NK-92 treated with Interleukin-12 subunit alpha and Interleukin-12 subunit beta, amount 100 ng/mL, for 24 hours (cell line): ENCODE data around the gene MTERF1.
"Not testable (repeated sequence)": the region's sequence is repeated elsewhere in the genome, so short reads cannot be mapped to it uniquely, and the experiment has no call there.

Source experiments
- DNase-seq: peaks from one replicate; lab custom pipeline; 2025; lab: John Stamatoyannopoulos, UW

The MTERF1 gene

GRCh38 chr7:91887336-91888213 lies 7.1 kb upstream of the MTERF1 start:
- DNase-seq: not testable (repeated sequence)

- DNase-seq: no peak
These were observed 3.3 kb upstream of the MTERF1 start for GRCh38 chr7:91883676-91884362.

GRCh38 chr7:91880016-91880412 lies 488 bp downstream of the MTERF1 start:
- no peak for DNase-seq

- no peak for DNase-seq
These were observed 3.9 kb downstream of the MTERF1 start for GRCh38 chr7:91876391-91877133.

- DNase-seq: no peak
These were observed 4.7 kb downstream of the MTERF1 start for GRCh38 chr7:91875851-91876250.

- DNase-seq: no peak
These were observed 7.6 kb downstream of the MTERF1 start for GRCh38 chr7:91872928-91873327.

GRCh38 chr7:91872069-91872468 lies 8.4 kb downstream of the MTERF1 start:
- no peak for DNase-seq

- DNase-seq: no peak
These were observed 10.8 kb downstream of the MTERF1 start for GRCh38 chr7:91869661-91870060.

- no peak for DNase-seq
These were observed 13.8 kb downstream of the MTERF1 start for GRCh38 chr7:91866599-91867148.

- DNase-seq: no peak
These were observed 15.0 kb downstream of the MTERF1 start for GRCh38 chr7:91865511-91865910.

GRCh38 chr7:91864604-91865003 lies 15.9 kb downstream of the MTERF1 start:
- not testable (repeated sequence) for DNase-seq

- no peak for DNase-seq
These were observed 16.4 kb downstream of the MTERF1 start for GRCh38 chr7:91864070-91864469.

GRCh38 chr7:91852263-91852741 lies 28.2 kb downstream of the MTERF1 start:
- no peak for DNase-seq

GRCh38 chr7:91850455-91850854 lies 30.0 kb downstream of the MTERF1 start:
- no peak for DNase-seq

GRCh38 chr7:91847876-91848588 lies 32.5 kb downstream of the MTERF1 start:
- DNase-seq: no peak

- DNase-seq: no peak
These were observed 33.3 kb downstream of the MTERF1 start for GRCh38 chr7:91847231-91847630.

GRCh38 chr7:91846436-91846835 lies 34.1 kb downstream of the MTERF1 start:
- DNase-seq: no peak

GRCh38 chr7:91843831-91844230 lies 36.7 kb downstream of the MTERF1 start:
- no peak for DNase-seq

- no peak for DNase-seq
These were observed 42.1 kb downstream of the MTERF1 start for GRCh38 chr7:91838439-91838838.

- no peak for DNase-seq
These were observed 43.0 kb downstream of the MTERF1 start for GRCh38 chr7:91837397-91838070.

GRCh38 chr7:91835826-91836368 lies 44.6 kb downstream of the MTERF1 start:
- DNase-seq: no peak
